OCI-LY7 (cell line): ENCODE measurements around the gene CCDC159. TPM values are rescaled to one million over a fixed set of nuclear protein-coding genes. Genes with fewer than 3 reads are reported as not detected.

Experiments
- BruUV-seq: library from RNA; stranded (reverse); fragments of 400-500 nt; replicated peaks from 2 replicates; lab custom pipeline; 2021; lab: Mats Ljungman, UMichigan
- CTCF ChIA-PET: fragments of 300-600 bp; sonication (Branson Sonifier 250); formaldehyde crosslinking; loops from one replicate; lab custom pipeline; 2022; ENCODE audit warnings: antibody characterized with exemption; ENCODE audit not compliant: unreplicated experiment; lab: Charles Lee
- POLR2A ChIA-PET: fragments of 300-600 bp; sonication (Branson Sonifier 250); formaldehyde crosslinking; loops from one replicate; lab custom pipeline; 2022; ENCODE audit warnings: antibody characterized with exemption; lab: Charles Lee
- DNase-seq: peaks from one replicate; pipeline ENCODE4 v3.0.0-alpha.2; 2015; ENCODE audit warnings: low spot score
- H2AFZ ChIP-seq: fragments of 200-600 bp; sonication (generic), shearing (Covaris generic); 2 replicates; pipeline ENCODE4 v1.6.1; 2014; ENCODE audit warnings: mild to moderate bottlenecking, antibody characterized with exemption, low read length, moderate library complexity
- H3K27ac ChIP-seq: fragments of 200-600 bp; sonication (generic); 2 replicates; pipeline ENCODE4 v1.5.1; 2014; ENCODE audit warnings: mixed run types, low read depth, mild to moderate bottlenecking, moderate library complexity, low read length, inconsistent platforms; ENCODE audit not compliant: poor library complexity, severe bottlenecking
- H3K36me3 ChIP-seq: fragments of 200-600 bp; sonication (generic); 2 replicates; pipeline ENCODE4 v1.6.1; 2014; ENCODE audit warnings: mild to moderate bottlenecking, antibody characterized with exemption, low read length, moderate library complexity, mixed read lengths; ENCODE audit not compliant: insufficient read depth
- H3K4me1 ChIP-seq: fragments of 200-600 bp; sonication (generic); 2 replicates; pipeline ENCODE4 v1.5.1; 2014; ENCODE audit warnings: mild to moderate bottlenecking, low read length; ENCODE audit not compliant: insufficient read depth, poor library complexity, severe bottlenecking
- H3K4me2 ChIP-seq: fragments of 200-600 bp; sonication (generic); 2 replicates; pipeline ENCODE4 v1.6.1; 2014; ENCODE audit warnings: mild to moderate bottlenecking, low read length
- H3K4me3 ChIP-seq: fragments of 200-600 bp; sonication (generic); 2 replicates; pipeline ENCODE4 v1.5.1; 2014; ENCODE audit warnings: mild to moderate bottlenecking, low read depth, low read length; ENCODE audit not compliant: poor library complexity, severe bottlenecking
- H3K79me2 ChIP-seq: fragments of 200-600 bp; sonication (generic); 2 replicates; pipeline ENCODE4 v1.6.1; 2016; ENCODE audit warnings: low read depth, mild to moderate bottlenecking, low read length, moderate library complexity, mixed read lengths; ENCODE audit not compliant: insufficient read depth
- H3K9me2 ChIP-seq: fragments of 200-600 bp; sonication (generic); 2 replicates; pipeline ENCODE4 v1.6.1; 2016; ENCODE audit warnings: mild to moderate bottlenecking, low read length, mixed read lengths; ENCODE audit not compliant: insufficient read depth
- H3K9me3 ChIP-seq: fragments of 200-600 bp; sonication (generic); 2 replicates; pipeline ENCODE4 v1.6.1; 2014; ENCODE audit warnings: mild to moderate bottlenecking, mixed run types, low read length, mixed read lengths
- H4K20me1 ChIP-seq: fragments of 200-600 bp; sonication (generic); 2 replicates; pipeline ENCODE4 v1.6.1; 2014; ENCODE audit warnings: mild to moderate bottlenecking, antibody characterized with exemption, low read length, moderate library complexity, mixed read lengths; ENCODE audit not compliant: insufficient read depth
- EZH2phosphoT487 ChIP-seq: fragments of 200-600 bp; sonication (generic); IDR thresholded peaks from 2 replicates; pipeline ENCODE4 v1.6.1; 2018; ENCODE audit warnings: low read depth, borderline replicate concordance, mild to moderate bottlenecking, mixed run types, antibody characterized with exemption, low read length, moderate library complexity, mixed read lengths
- intact Hi-C: fragments of 100-400 bp; cut with micrococcal nuclease; formaldehyde crosslinking; loops from one replicate; pipeline ENCODE4 v1.10.0; 2022; ENCODE audit not compliant: unreplicated experiment
- total RNA-seq, 2 experiments: library from RNA; depleted of rRNA in 1 of 2; stranded (reverse); fragments of >200 nt in 1 of 2; shearing (Covaris generic) in 1 of 2; gene quantifications; 2 replicates each; pipeline ENCODE4 v1.2.3, GENCODE V29; 2014 to 2022
- TF ChIP-seq, protein P1 (sequence below): fragments of 200-600 bp; sonication (generic); conservative IDR thresholded peaks from 2 replicates; pipeline ENCODE4 v1.5.1; 2014; ENCODE audit warnings: mild to moderate bottlenecking, antibody characterized with exemption, low read length, moderate library complexity, mixed read lengths

Gene CCDC159
- total RNA-seq, 2 experiments from 2014 or later = 13.3 to 18.9 TPM

DNA sequence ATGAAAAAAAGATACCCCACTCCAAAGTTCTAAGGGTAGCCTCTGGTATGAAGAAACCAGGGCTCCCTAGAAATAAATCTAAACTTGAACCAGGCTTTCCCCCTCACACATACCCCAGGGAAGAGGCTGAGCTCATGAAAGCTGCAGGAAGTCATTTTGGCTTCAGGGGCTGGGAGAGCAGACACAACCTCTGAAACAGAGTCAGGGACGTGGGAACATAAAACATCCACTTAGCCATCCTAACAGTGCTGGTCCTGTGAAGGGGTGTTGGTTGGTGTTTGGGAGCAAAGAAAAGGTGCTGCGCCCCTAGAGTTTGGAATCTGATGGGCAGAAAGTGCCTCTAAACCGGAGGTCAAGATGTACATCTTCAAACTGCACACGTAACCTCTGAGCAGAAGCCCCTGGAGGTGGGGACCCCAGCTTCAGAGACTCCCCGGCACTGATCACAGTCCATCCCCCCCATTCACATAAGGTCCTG, 22.7 kb upstream of the CCDC159 start:
- Histone ChIP-seq H3K36me3 (no peaks in the 10 kb centered on the region), H2AFZ (no peak overlapping the region), H3K9me3 (no peaks in the 10 kb centered on the region), H3K9me2 (no peaks in the 10 kb centered on the region), H3K79me2 (no peaks in the 10 kb centered on the region), H4K20me1 (no peaks in the 10 kb centered on the region), H3K4me3 (no peak overlapping the region), H3K4me2 (0 out of 2 replicates have a peak overlapping the region, but pooled peaks have one; percentile 4), H3K4me1 (peaks cover 14% of the 10 kb centered on the region), H3K27ac (no peak overlapping the region)
- no peak for DNase-seq
- intact Hi-C loops = no loop called here
- ChIA-PET CTCF (interaction anchor here (0.7 kb wide), 1 partner anchor 16 kb away, joined by 3 read pairs; the partner anchor contains the start of gene RAB3D), POLR2A (interaction anchor here (0.6 kb wide), 3 partner anchors 45 to 559 kb away, joined by 3 read pairs; no protein-coding TSS in a partner anchor)
- TF ChIP-seq, protein P1, sequence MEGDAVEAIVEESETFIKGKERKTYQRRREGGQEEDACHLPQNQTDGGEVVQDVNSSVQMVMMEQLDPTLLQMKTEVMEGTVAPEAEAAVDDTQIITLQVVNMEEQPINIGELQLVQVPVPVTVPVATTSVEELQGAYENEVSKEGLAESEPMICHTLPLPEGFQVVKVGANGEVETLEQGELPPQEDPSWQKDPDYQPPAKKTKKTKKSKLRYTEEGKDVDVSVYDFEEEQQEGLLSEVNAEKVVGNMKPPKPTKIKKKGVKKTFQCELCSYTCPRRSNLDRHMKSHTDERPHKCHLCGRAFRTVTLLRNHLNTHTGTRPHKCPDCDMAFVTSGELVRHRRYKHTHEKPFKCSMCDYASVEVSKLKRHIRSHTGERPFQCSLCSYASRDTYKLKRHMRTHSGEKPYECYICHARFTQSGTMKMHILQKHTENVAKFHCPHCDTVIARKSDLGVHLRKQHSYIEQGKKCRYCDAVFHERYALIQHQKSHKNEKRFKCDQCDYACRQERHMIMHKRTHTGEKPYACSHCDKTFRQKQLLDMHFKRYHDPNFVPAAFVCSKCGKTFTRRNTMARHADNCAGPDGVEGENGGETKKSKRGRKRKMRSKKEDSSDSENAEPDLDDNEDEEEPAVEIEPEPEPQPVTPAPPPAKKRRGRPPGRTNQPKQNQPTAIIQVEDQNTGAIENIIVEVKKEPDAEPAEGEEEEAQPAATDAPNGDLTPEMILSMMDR = no peak
- TF ChIP-seq EZH2phosphoT487 = no peak
- no TSS peak for BruUV-seq

DNA sequence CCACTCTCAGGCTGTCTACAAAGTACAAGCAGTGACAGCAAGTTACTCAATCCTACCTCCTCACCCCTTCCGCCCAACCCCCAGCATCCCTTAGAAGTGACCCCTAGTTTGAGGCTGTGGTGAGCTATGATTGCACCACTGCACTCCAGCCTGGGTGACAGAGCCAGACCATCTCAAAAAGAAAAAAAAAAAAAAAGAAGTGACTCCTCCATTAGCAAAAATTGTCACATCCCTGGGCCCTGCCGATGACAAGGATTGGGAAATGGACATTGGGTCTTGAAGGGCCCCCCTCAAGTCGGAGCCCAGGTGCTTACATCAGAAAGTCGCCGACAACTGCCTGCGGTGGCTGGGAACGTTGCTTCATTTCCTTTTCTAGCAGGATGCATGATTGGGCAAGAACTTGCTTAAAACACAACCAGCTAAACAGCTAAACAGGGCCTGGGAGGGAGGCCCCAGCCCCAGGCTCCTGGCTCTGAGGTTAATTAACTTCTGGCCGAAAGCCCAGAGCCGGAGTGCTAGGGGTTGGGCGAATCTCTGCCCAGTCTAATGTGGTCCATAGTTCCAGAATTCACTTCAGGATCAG, 22.1 kb upstream of the CCDC159 start:
- Histone ChIP-seq H2AFZ (no peak overlapping the region), H3K79me2 (no peaks in the 10 kb centered on the region), H3K27ac (no peak overlapping the region), H3K4me1 (peaks cover 14% of the 10 kb centered on the region), H3K4me3 (no peak overlapping the region), H4K20me1 (no peaks in the 10 kb centered on the region), H3K4me2 (0 out of 2 replicates have a peak overlapping the region, but pooled peaks have one; percentile 4), H3K9me3 (no peaks in the 10 kb centered on the region), H3K9me2 (no peaks in the 10 kb centered on the region), H3K36me3 (no peaks in the 10 kb centered on the region)
- ChIA-PET CTCF (interaction anchor here (0.7 kb wide), 1 partner anchor 16 kb away, joined by 3 read pairs; the partner anchor contains the start of gene RAB3D), POLR2A (interaction anchor here (0.6 kb wide), 3 partner anchors 44 to 559 kb away, joined by 3 read pairs; no protein-coding TSS in a partner anchor)
- peak; percentile 31 for DNase-seq
- intact Hi-C loops = no loop called here
- BruUV-seq = no TSS peak
- TF ChIP-seq, protein P1 = no peak
- TF ChIP-seq EZH2phosphoT487 = no peak
